GM23248 (cell line): ENCODE results near the gene CPHXL2.

Experiments
- EZH2 ChIP-seq: fragments of 200-600 bp; sonication (generic); IDR thresholded peaks from 2 replicates; pipeline ENCODE4 v1.6.1; 2018; ENCODE audit warnings: antibody characterized with exemption, mild to moderate bottlenecking; ENCODE audit not compliant: insufficient read depth, poor library complexity, severe bottlenecking
- EZH2phosphoT487 ChIP-seq: fragments of 200-600 bp; sonication (generic); IDR thresholded peaks from 2 replicates; pipeline ENCODE4 v1.6.1; 2018; ENCODE audit warnings: antibody characterized with exemption, moderate library complexity, mild to moderate bottlenecking, low read depth; ENCODE audit not compliant: insufficient read depth

DNA sequence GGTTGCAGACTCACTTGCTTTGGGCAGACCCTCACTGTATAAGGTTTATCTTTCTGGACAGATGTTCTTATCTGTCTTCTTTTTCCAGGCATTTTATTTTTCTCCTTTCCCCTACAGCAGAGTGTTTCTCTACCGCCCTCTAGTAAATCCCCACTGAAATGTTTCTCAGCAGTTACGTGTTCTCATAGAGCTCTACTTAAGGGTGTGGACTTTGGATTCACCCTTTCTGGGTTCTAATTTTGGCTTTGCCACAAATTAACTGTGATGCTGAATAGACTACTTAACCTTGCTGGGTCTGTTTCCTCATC lies 55.7 kb downstream of the CPHXL2 start:
- TF ChIP-seq EZH2phosphoT487: no peak
- TF ChIP-seq EZH2: no peak
